Hematopoietic multipotent progenitor cell treated with erythropoietin and hydrocortisone succinate and interleukin-3 and kit ligand, for 15 days (in vitro differentiated cells): ENCODE measurements around the gene GRIA1.

Experiments used
- DNase-seq: peaks from one replicate; pipeline ENCODE4 v3.0.0-alpha.2; 2015; ENCODE audit warnings: low spot score

The GRIA1 gene

DNA sequence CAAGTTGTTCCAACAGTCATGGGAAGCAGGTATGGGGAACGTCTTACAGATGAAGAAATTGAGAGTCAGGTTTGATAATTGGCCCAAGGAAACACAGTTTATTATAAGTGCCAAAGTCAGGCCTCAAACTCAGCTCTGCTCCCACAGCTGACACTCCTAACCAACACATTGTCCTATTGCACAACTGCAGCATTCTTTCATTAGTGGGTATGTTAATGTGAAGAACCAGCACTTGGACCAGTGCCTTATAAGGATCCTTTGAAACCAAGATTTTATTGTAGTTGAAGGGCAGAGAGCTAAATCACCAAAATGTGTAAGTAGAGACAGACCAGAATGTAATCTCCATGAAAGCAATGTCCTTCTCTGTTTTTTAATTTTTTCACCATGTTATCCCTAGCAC lies 56.1 kb downstream of the GRIA1 start:
- DNase-seq = no peak

DNA sequence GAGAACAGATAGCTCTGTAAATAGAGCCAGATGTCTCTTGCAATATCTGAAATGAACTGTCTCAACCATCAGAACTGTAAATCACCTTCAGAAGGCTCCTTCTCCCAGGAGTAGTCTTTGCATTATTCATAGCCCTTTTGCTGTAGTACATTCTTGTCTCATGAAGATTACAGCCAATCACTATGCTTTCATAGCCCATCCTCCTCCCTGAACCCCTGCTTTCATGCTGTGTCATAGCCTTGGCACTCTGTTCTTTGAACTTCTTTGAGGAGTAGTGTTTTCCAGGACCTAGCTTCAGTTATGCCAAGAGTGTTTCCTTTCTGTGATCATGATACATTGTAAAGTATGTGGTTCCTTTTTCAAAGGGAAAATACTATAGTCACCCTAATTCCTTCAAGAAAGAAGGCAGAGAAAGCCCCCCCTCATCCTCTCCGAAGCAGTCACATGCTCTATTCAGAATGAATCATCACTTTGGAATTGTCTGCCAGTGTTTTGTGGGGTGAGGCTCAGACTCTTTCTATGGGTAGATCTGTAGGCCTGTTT lies 61.1 kb downstream of the GRIA1 start:
- DNase-seq = no peak

DNA sequence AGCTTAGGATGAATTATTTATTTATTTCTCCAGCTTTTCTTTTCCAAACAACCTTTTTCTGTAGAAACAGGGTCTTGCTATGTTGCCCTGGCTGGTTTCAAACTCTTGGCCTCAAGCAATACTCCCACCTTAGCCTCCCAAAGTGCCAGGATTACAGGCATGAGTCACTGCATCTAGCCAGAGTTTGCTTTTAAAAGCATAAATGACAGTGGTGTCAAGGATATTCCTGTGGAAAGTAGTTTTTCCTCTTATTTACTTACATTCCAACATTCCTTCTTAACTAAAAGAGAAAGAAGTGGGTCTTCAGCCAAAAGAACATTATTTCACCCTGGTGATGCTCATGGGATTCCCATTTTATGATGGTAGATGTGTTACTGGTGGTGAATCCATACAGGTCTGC lies 62.4 kb downstream of the GRIA1 start:
- DNase-seq = no peak

DNA sequence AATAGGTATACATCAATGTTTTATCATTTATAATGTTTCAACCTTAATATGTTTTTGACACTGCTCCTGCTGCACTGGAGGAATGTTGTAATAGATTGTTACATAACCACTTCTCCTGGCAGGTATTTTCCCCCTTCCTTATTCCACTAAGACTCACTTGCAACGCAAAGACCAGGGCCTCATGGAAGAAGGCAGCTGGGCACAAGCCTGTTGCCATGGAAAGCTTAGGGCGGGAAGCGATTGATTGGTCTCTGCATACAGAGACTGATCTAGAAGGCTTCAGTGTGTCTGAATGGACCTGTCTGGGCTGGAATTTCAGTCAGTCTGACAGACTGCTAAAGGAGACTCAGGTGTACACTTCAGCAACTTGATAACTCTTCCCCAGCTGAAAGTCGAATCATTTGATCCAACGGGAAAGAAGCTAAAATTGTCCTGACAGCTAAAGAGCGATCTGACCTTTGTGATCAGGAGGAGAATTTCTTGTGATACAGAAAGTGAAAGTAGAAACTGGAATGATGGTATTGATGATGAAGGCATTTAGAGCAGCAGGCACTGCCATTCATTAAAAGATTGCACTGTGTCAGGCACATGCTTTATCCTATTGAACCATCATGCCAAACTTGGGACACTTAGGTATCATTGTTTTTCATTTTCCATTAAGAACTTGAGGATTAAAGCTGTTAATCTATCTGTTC lies 65.1 kb downstream of the GRIA1 start:
- DNase-seq = no peak

DNA sequence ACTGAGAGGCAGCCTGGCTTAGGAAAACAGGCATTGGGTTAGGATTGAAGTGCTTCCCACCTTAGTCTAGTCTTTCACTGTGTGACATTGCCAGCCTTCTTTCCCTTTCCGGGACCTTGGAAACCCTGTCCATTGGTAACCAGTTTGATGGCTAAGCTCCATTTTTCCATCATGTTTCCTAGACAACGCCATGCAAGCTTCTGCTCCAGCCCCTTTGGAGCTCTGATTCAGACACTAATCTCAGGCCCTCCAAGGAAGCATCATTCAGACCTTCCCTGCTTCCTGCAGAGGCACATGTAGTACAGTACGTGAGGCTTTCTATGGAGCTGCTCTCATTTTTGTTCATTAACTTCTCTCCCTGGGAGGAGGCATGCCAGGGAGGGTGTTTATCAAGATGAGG lies 68.5 kb downstream of the GRIA1 start:
- no peak for DNase-seq

DNA sequence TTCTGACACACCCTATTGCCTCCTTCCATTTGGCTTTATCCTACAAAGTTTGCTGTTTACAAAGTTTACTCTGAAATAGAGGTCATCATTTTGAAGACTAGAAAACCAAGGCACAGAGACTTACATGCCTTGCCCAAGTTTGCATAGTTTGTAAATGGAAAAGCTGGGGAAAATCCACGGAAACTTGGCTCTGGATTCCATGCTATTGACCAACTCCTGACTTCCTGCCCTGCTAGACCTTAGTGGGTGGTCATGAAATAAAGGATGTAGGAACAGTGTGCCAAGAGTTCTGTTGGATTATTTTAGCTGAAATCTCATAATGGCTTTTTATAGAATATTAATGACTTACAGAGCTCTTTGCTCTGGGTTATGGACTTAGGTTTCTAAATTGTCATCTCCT lies 69.5 kb downstream of the GRIA1 start:
- no peak for DNase-seq

DNA sequence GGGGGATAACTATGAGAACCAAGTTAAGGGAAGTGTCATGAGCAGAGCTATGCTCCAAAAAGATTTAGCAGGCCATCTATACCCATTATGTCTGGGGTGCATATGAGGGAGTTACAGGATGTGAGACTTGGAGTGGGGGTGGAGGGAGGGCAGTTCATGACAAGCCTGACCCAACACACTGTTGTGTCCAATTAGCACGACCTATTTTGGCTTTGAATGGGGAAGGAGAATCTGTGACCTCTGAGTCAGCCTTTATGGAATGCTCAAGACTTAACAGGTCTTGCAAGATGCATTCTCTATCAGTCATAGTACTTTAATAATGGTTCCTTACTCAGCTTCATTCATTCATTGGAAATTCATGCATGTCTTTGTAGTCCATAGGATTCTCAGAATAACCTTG lies 71.7 kb downstream of the GRIA1 start:
- no peak for DNase-seq

DNA sequence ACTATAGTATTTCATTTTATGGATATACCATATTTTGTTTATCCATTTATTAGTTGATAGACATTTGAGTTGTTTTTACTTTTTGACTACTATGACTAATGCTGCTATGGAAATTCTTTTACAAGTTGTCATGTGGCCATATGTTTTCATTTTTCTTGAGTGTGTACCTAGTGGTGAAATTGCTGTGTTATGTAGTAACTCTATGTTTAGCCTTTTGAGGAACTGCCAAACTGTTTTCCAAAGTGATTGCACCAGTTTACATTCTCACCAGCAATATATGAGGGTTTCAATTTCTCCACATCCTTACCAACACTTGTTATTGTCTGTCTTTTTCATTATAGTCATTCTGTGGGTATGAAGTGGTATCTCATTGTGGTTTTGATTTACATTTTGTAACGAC lies 75.4 kb downstream of the GRIA1 start:
- DNase-seq = no peak

DNA sequence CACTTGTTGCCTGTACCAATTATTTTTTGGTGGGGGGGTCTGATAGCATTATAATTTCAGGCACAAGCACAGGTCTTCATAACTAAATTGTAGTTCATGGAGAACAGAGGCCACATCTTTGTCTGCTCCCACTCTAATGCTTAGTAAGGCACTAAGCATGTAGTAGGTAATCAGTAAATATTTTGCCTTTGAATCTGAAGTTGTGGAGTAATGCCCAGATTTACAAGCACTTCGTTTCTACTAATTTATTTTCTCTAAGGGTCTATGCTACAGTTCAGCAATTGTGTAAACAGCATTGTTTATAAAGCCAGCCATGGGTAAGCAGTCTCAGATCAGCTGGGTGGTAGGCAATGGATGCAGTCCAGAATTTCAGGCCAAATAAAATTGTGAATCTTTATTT lies 78.6 kb downstream of the GRIA1 start:
- no peak for DNase-seq

DNA sequence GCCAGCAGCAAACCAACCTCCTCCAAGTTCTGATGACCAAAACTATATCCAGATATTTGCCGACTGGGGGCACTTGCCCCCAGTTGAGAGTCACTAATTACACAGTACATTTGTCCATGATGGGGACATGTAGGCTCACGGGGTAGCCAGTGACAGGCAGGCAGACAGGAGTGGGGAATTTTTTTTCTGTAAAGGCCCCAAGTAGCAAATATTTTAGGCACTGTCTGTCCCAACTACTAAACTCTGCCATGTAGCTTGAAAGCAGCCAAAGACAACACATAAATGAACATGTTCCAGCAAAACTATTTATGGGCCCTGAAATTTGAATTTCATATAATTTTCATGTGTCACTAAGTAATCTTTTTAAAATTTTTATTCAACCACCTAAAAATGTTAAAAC lies 80.7 kb downstream of the GRIA1 start:
- DNase-seq = no peak

DNA sequence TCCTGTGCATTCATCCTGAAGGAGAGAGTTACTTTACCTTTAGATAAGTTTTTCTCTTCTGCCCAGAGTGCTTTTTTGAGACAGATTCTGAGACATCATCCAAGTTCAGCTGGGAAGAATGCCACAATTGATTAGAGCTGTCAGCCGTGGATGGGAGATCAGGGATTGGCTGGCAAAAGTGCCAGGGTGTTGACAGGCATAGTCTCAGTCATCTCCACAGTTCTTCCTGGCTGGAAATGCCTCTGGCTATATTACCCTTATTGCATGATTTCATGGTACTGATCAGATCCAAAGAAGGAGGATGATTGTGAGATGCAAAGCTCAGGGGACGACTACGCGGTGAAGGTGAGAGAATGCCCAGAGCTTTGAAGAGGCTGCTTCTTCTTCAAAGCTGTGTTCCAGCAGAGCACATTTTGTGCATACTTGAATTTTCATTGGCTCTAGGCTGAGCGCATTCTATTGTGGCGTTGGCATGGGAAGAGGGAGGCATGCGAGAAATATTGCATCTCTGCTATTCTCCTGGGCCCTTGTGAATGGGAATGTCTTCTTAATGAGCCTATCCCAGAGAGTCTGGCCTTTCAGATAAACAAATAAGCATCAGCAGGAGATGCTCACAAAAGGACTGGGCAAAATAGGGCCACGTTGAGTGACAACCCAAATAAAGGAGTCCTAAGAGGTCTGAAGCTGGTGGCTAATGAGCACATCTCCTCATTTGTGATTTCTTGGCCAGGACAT lies 82.1 kb downstream of the GRIA1 start:
- no peak for DNase-seq

DNA sequence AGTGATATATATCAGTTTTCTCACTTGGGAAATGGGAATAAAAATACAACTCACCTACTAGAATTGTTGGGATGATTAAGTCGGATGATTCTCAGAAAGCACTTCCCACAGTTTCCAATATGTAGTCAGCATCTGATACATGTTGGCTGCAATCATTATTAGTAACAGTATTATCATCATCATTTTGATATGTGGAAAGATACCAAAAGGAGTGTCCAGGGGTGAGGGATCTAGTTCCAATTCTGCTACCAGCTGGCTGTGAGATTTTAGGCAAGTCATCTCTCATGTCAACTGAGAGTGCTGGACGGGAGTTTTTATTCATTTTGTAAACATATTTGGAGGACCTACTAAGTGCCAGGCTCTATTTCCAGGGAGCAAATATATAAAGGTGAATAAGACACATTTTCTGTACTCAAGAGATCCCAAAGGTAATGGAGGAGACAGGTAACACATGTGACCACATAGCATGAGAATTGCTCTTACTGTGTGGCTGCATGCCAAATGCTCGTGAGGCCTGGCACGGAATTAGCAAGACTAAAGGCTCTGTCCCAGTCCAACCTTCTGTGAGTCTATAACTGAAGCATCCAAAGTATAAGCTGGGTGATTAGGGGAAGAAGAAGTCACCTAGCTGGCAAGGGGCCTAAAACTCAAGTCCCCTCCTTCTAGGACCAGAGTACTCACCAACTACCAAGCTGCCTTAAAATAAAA lies 83.0 kb downstream of the GRIA1 start:
- no peak for DNase-seq

DNA sequence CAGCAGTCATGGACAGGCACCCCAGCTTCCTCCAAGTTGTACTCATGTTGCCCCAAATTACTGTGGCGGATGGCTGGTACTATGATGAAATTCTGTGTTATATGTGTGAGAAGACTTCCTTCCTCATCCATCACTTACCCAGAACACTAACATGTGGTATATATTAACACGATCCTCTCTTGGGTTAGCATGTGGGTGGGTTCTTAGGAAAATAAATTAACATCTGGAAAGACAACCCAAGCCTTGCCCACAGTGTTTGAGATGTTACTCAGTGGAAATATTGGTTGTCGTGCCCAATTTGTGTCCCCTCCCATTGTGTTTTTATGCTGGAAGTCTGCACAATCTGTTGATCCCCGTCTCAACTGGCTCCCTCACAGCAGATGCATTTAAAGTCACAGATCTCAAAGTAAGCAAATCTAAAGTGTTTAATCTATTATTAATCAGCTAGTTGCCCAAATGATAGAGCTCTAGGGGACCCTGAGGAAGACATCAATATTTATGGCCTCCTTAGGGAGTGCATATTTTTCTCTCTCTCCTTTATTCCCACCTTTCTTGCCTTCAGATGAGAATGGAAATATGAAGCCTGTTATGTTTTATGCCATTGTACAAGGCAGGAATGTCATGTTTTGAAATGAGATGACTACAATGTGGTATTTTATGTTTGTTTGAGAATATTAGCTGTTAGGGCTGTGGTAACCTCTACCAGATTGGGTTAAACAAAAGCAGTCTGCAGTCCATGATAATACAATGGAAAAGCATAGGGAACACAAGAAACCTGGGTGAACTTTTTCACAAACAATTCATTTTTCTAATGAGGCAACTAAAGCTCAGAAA lies 93.9 kb downstream of the GRIA1 start:
- no peak for DNase-seq

DNA sequence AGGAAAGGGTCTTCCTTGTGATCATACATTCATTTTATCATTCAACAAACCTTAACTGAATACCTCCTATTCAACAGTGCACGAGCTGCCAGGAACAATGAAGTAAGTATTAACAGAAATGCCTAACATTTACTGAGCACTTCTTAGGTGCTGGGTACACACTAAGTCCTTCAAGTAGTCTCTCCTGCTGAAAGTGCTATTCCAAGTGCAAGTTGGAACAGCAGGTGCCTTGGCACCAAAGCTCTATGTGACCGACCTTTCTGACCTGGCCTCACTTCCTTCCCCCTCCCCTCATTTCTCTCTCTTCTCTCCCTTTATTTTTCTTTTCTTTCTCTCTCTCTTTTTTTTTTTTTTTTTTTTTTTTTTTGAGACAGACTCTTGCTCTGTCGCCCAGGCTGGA lies 94.5 kb downstream of the GRIA1 start:
- DNase-seq = no peak

DNA sequence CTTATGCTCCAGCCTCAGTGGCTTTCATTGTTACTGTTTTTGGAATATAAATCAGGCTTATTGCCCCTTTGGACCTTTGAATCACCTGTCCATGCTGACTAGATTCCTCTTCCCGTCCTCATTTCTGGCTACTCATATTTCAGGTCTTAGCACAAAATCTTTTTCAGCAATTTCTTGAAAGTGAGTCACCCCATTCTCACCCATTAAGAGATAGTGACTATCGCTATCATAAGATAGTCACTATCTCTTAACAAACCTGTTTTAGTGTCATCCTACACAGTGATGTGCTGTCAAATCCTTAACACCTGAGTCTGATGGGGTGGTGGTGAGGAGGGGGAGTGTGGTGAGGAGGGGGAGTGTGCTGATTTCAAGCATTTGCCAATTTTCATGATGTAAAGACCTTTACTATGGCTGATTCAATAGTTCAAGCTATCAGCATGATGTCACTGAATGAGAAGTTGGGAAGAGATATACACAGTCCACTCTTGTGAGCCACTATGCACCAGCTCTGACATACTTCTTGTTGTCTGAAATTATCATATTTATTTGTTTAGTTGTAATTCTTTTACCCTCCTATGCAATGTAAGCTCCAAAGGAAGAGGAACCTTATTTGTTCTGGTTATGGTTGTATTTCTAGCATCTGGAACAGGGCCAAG lies 95.3 kb downstream of the GRIA1 start:
- DNase-seq = no peak

DNA sequence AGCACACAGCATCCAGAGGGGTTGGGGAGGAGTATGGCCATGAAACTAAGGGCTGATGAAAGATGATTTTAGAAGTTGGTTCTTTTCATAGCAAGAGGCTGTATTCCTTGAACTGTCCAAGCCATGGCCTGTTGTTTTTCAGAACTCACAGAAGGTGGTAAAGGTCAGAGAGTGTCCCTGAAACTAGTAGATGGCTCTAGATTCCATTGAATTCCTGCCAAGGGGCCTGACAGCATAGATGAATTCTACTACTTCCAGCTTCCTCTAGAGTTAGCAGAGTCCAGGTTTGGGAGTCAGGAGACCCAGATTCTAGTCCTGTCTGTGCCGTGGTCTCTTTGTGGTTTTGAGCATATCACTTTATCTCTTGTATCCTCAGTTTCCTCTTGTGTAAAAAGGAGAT lies 101.6 kb downstream of the GRIA1 start:
- DNase-seq = no peak

DNA sequence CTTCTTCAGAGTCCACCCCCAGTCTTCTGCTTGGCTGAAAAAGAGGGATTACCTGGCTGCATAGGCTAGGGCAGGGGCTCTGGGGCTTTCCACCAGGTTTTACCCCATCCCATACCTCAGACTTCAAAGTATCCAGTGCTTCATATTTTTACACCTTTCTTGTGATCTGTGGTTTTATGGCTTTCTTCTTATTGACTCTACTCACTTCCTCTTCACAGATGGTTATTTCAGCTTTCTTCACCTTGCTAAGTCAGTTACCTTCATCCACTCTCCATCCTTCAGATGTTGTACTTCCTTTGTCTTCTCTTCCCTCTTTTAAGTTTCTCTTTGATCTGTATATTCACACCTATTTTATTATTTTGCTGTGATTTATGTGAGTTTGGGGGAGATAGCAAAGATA lies 104.3 kb downstream of the GRIA1 start:
- no peak for DNase-seq

DNA sequence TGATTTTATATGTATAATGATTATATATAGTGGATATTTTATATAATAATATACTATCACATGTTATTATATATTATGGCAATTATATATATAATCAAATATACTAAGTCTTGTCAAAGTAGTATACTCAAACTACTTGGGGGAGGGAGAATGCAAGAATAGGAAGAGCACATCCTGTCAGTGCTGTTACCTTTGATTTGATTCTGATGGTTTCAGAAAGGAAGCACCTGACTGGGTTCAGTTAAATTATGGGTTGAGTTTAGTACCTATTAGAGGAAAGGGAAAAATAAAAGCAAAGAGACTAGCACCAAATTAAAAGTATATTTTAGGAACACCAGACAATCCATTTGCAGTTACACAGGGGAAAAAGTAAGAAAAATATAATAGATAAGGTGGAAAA lies 107.6 kb downstream of the GRIA1 start:
- DNase-seq = no peak

DNA sequence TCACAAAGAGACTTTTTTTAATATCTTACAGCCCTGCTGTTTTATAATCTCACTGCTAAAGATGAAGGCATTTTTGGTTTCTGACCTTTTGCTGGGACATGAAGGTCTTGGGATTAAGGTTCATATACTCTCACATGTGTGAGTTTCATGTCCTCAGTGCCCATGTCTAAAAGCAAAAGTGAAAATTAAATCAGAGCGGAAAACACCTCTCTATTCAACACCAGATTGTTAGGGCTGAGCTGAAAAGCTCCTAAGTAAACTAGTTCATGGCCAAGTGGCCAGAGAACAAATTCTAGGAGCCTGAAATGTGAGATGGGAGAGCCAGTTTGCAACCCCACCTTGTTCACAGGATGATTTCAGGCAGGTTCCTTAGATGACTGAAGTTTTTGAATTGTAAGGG lies 110.9 kb downstream of the GRIA1 start:
- DNase-seq = no peak

DNA sequence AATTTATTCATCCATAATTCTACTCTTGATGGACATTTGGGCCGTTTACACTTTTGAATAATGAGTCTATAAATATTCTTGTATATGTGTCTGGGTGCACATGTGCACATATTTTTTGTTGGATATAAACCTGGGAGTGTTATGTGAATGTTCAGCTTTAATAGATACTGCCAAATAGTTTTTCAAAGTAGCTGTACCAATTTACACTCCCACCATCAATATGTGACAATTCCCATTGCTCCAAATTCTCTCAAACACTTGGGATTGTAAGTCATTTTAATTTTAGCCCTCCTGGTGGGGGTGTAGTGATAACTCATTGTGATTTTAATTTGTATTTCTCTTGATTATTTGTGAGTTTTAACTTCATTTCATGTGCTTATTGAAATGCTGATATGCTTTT lies 114.9 kb downstream of the GRIA1 start:
- DNase-seq = no peak

DNA sequence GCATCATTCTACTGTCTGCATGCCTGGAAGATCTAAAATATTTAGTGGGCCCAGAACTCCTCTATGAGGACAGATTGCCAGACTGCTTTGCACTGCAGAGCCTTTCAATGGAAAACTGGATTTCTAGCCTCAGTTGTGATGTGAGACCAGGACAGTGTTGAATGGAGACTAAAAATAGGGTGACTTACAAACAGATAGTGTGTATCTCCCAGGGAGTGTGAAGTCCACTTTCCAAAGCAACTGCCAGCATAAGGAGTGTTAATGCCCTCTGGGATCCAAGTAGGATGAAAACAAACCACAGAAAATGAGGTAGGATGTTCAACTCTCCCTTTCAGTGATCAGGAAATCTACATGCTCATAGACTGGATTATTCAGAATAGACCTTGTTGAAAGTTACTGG lies 119.5 kb downstream of the GRIA1 start:
- DNase-seq = no peak

DNA sequence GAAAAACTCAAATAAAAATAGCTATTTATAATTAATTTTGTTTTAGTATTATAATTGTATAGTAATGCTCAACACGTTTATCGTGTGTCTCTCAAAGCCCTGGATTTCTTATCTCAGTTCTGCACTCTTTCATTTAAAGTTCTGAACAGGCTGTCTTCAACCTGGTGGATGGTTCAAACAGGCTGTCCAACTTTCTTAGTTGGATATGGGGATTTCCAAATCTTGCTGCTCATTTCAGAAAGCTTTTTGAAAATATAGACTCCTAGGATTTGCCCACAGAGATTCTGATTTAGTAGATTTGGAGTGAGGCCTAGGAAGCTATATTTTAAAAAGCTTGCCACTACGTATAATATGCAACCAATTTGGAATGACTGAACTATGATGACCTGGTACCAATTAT lies 120.3 kb downstream of the GRIA1 start:
- DNase-seq = no peak
